CD4-positive, alpha-beta T cell treated with Interleukin-10 for 1 hour (primary cell): Measurements from ENCODE around the gene YJU2.
"Not testable (repeated sequence)": the region's sequence is repeated elsewhere in the genome, so short reads cannot be mapped to it uniquely, and the experiment has no call there.

ENCODE experiments used
- DNase-seq: peaks from one replicate; pipeline ENCODE4 v3.0.0-alpha.2; 2020

Gene YJU2

GRCh38 chr19:4268816-4269430, 22.0 kb downstream of the YJU2 start:
- DNase-seq, result no peak

GRCh38 chr19:4272894-4273293, 26.0 kb downstream of the YJU2 start:
- DNase-seq, result no peak

GRCh38 chr19:4274321-4274686, 27.4 kb downstream of the YJU2 start:
- not testable (repeated sequence) for DNase-seq

GRCh38 chr19:4277191-4277696, 30.4 kb downstream of the YJU2 start:
- no peak for DNase-seq

GRCh38 chr19:4278010-4278409, 31.1 kb downstream of the YJU2 start:
- no peak for DNase-seq

GRCh38 chr19:4278419-4279266, 31.8 kb downstream of the YJU2 start, which contains the start of gene SHD:
SHD (plus strand) TSS chr19:4279266; CDS start chr19:4280064, 798 bp downstream.
- DNase-seq, result no peak

- no peak for DNase-seq
Observed at GRCh38 chr19:4279267-4279529, 32.3 kb downstream of the YJU2 start.

GRCh38 chr19:4279530-4280422, 32.9 kb downstream of the YJU2 start:
- no peak for DNase-seq

GRCh38 chr19:4284176-4284958, 37.5 kb downstream of the YJU2 start:
- DNase-seq, result no peak

GRCh38 chr19:4284974-4285373, 38.1 kb downstream of the YJU2 start:
- DNase-seq, result no peak

- DNase-seq, result not testable (repeated sequence)
Observed at GRCh38 chr19:4286141-4286540, 39.3 kb downstream of the YJU2 start.

GRCh38 chr19:4288091-4288777, 41.4 kb downstream of the YJU2 start:
- no peak for DNase-seq

- no peak for DNase-seq
Observed at GRCh38 chr19:4291184-4291732, 44.4 kb downstream of the YJU2 start.

- DNase-seq, result no peak
Observed at GRCh38 chr19:4292515-4292914, 45.6 kb downstream of the YJU2 start.

GRCh38 chr19:4294389-4294788, 47.5 kb downstream of the YJU2 start:
- DNase-seq, result no peak

GRCh38 chr19:4295972-4296771, 49.3 kb downstream of the YJU2 start:
- DNase-seq, result no peak

GRCh38 chr19:4297901-4298809, 51.3 kb downstream of the YJU2 start:
- DNase-seq, result no peak

GRCh38 chr19:4298810-4299550, 52.1 kb downstream of the YJU2 start:
- DNase-seq, result no peak

- no peak for DNase-seq
Observed at GRCh38 chr19:4300589-4300988, 53.7 kb downstream of the YJU2 start.
